Activated CD4-positive, alpha-beta memory T cell treated with anti-CD3 and anti-CD28 coated beads, Interleukin-2, amount 10 ng/mL, durations not matched to agents 7 days and 5 days (primary cell): ENCODE data around the gene EEIG1. TPM values are rescaled to one million over a fixed set of nuclear protein-coding genes. Genes with fewer than 3 reads are reported as not detected.
A peak's percentile ranks its signal among the peaks of the same experiment; 100 is the strongest.

ENCODE experiments used
- CTCF ChIA-PET: fragments of 350-600 bp; sonication (Branson Sonifier 250); formaldehyde crosslinking; loops from one replicate; lab custom pipeline; 2021; ENCODE audit warnings: antibody characterized with exemption, inconsistent platforms; lab: Charles Lee
- POLR2A ChIA-PET: fragments of 350-600 bp; sonication (Branson Sonifier 250); formaldehyde crosslinking; loops from one replicate; lab custom pipeline; 2021; ENCODE audit warnings: antibody characterized with exemption; lab: Charles Lee
- DNase-seq: peaks from one replicate; pipeline ENCODE4 v3.0.0-alpha.2; 2020
- H3K27ac Mint-ChIP-seq: one replicate; pipeline ENCODE4 v1.8.0; 2021; ENCODE audit warnings: mild to moderate bottlenecking, mixed read lengths
- H3K27me3 Mint-ChIP-seq: one replicate; pipeline ENCODE4 v1.8.0; 2021; ENCODE audit warnings: mixed read lengths
- H3K36me3 Mint-ChIP-seq: one replicate; pipeline ENCODE4 v1.8.0; 2021; ENCODE audit warnings: low read depth, mixed read lengths
- H3K4me1 Mint-ChIP-seq: one replicate; pipeline ENCODE4 v1.8.0; 2021; ENCODE audit warnings: mixed read lengths
- H3K4me3 Mint-ChIP-seq: one replicate; pipeline ENCODE4 v1.8.0; 2021; ENCODE audit warnings: mild to moderate bottlenecking, mixed read lengths
- H3K9me3 Mint-ChIP-seq: one replicate; pipeline ENCODE4 v1.8.0; 2021; ENCODE audit warnings: mixed read lengths
- total RNA-seq, 2 experiments: library from RNA; stranded (reverse); gene quantifications; one replicate each; pipeline ENCODE4 v1.2.3, GENCODE V29; 2021

Gene EEIG1
- total RNA-seq, 2 experiments from 2014 or later = 212 to 218 TPM

DNA sequence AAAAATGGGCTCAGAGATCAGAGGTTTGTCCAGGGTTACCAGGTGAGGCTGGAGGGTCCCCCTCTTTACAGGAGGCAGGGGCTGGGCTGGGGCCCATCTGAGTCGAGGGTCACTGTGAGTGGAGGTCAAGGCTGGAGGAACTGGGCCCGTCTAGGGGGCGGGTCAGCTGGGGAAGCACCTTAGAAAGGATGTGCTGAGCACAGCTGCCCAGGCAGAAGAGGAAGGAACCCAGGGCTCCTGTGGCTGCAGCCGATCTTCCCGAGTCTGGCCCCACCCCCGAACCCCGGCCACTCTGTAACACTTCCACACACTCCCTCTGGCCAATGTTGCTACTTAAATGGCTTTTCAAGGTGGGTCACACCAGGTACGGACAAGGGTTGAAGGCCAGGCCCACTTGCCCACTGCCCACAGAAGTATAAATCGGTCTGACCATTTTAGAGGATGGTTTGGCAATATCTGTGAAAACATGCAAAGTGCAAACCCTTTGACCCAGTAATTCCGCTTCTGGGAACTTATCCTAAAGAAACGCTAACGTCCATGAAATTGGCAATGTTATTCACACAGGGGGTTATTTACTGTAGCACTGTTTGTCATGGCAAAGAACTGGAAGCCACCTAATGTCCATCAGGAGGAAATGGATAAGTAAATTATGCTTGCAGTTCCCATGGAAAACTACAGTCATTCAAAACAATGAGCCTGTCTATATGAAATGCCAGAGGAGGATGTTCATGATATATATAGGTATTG is 30.5 kb upstream of the EEIG1 start:
- peaks cover 6% of the 10 kb centered on the region for H3K36me3 Mint-ChIP-seq
- peaks cover 39% of the 10 kb centered on the region for H3K4me1 Mint-ChIP-seq
- H3K27ac Mint-ChIP-seq = no peak overlapping the region
- no peaks in the 10 kb centered on the region for H3K27me3 Mint-ChIP-seq
- H3K4me3 Mint-ChIP-seq = no peak overlapping the region
- peaks cover 3% of the 10 kb centered on the region for H3K9me3 Mint-ChIP-seq
- POLR2A ChIA-PET = interaction anchor here (1.4 to 5.8 kb wide), 2 partner anchors 8 to 16 kb away, joined by 3 to 67 read pairs; no protein-coding TSS in a partner anchor
- DNase-seq = no peak
- CTCF ChIA-PET = interaction anchor here (1.3 to 1.6 kb wide), 2 partner anchors 23 to 30 kb away, joined by 3 to 5 read pairs; partner anchors contain the start of gene EEIG1

DNA sequence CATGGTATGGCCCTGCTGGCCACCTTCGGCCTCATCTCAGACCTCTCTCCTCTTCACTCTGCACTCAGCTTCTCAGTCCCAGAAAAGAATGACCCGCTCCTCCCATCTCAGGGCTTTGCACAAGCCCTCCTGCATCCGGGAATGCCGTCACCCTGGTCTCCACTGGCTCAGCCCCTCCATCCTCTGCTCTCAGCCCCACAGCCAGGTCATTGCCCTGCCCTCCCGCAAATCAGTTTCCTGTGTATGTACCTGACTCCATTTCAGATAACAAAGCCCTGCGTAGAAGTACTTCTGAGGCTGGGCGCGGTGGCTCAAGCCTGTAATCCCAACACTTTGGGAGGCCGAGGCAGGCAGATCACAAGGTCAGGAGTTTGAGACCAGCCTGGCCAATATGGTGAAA is 28.9 kb upstream of the EEIG1 start:
- Mint-ChIP-seq H3K9me3 (peaks cover 3% of the 10 kb centered on the region), H3K27ac (peak overlapping the region; percentile 1), H3K36me3 (peaks cover 6% of the 10 kb centered on the region), H3K4me3 (no peak overlapping the region), H3K4me1 (peaks cover 43% of the 10 kb centered on the region), H3K27me3 (no peaks in the 10 kb centered on the region)
- ChIA-PET POLR2A (interaction anchor here (1.4 to 5.8 kb wide), 2 partner anchors 9 to 17 kb away, joined by 3 to 67 read pairs; no protein-coding TSS in a partner anchor), CTCF (interaction anchor here (1.6 kb wide), 1 partner anchor 29 kb away, joined by 3 read pairs; the partner anchor contains the start of gene EEIG1)
- no peak for DNase-seq

DNA sequence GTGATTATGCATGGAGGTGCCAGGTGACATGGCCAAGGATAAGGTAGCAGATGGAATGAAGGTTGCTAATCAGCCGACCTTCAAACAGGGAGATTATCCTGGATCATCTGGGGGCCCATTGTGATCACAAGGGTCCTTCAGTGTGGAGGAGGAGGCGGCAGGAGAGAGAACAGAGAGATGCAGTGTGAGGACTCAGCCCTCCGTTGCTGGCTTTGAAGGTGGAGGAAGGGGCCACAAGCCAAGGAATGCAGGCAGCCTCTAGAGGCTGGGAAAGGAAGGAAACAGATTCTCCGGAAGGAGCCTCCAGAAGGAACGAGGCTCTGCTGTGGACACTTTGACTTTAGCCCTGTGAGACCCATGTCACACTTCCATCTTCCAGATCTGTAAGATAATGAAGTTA is 27.4 kb upstream of the EEIG1 start:
- ChIA-PET POLR2A (interaction anchor here (0.9 to 5.8 kb wide), 10 partner anchors 19 to 54 kb away, joined by 3 to 67 read pairs (median 6); partner anchors contain the start of gene EEIG1), CTCF (interaction anchor here (1.0 to 2.6 kb wide), 3 partner anchors 12 to 26 kb away, joined by 3 to 7 read pairs (median 6); no protein-coding TSS in a partner anchor)
- Mint-ChIP-seq H3K9me3 (peaks cover 3% of the 10 kb centered on the region), H3K4me3 (peak overlapping the region; percentile 61), H3K27me3 (no peaks in the 10 kb centered on the region), H3K27ac (peak overlapping the region; percentile 89), H3K4me1 (peaks cover 43% of the 10 kb centered on the region), H3K36me3 (peaks cover 6% of the 10 kb centered on the region)
- DNase-seq = no peak

- H3K4me3 Mint-ChIP-seq = peak overlapping the region; percentile 61
- CTCF ChIA-PET = interaction anchor here (0.9 to 2.6 kb wide), 7 partner anchors 12 to 52 kb away, joined by 3 to 7 read pairs (median 3); no protein-coding TSS in a partner anchor
- peak; percentile 82 for DNase-seq
Measured at GRCh38 chr9:128007566-128008138, 26.9 kb upstream of the EEIG1 start.

DNA sequence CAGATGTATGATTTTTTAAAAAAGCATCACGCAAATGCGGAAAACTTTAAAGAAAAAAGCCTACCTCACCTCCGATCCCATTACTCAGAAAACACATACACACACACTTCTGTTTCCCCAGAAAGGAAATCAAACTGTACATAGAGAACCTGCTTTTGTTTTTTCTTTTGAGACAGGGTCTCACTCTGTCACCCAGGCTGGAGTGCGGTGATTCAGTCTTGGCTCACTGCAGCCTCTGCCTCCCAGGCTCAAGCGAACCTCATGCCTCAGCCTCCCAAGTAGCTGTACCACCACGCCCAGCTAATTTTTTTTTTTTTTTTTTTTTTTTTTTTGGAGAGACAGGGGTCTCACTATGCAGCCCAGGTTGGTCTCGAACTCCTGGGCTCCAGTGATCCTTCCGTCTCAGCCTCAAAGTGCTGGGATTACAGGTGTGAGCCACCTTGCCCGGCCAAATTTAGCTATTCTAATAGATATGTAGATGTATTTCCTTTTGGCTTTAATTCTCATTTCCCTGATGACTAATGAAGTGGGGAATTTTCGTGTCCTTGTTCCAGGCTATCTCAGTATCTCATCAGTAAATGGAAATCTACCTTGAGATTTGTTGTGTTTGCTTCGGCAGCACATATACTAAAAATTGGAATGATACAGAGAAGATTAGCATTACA is 25.7 kb upstream of the EEIG1 start:
- POLR2A ChIA-PET = interaction anchor here (0.9 to 5.8 kb wide), 11 partner anchors 11 to 69 kb away, joined by 3 to 67 read pairs (median 7); partner anchors contain the start of gene EEIG1
- Mint-ChIP-seq H3K36me3 (peaks cover 6% of the 10 kb centered on the region), H3K4me1 (peaks cover 38% of the 10 kb centered on the region), H3K27ac (peak overlapping the region; percentile 58), H3K9me3 (peaks cover 3% of the 10 kb centered on the region), H3K4me3 (no peak overlapping the region), H3K27me3 (peaks cover 2% of the 10 kb centered on the region)
- CTCF ChIA-PET = interaction anchor here (1.0 to 2.6 kb wide), 6 partner anchors 10 to 30 kb away, joined by 3 to 7 read pairs (median 4); no protein-coding TSS in a partner anchor
- DNase-seq = no peak

More at GRCh38 chr9:128007566-128008138, 26.9 kb upstream of the EEIG1 start:
- peaks cover 43% of the 10 kb centered on the region for H3K4me1 Mint-ChIP-seq
- peaks cover 3% of the 10 kb centered on the region for H3K9me3 Mint-ChIP-seq
- POLR2A ChIA-PET = interaction anchor here (0.9 to 5.8 kb wide), 14 partner anchors 10 to 71 kb away, joined by 3 to 67 read pairs (median 6); partner anchors contain the start of gene EEIG1
- peak overlapping the region; percentile 89 for H3K27ac Mint-ChIP-seq
- peaks cover 2% of the 10 kb centered on the region for H3K27me3 Mint-ChIP-seq
- H3K36me3 Mint-ChIP-seq = peaks cover 6% of the 10 kb centered on the region

GRCh38 chr9:128005923-128006322 is 25.1 kb upstream of the EEIG1 start:
- Mint-ChIP-seq H3K4me3 (no peak overlapping the region), H3K9me3 (peaks cover 3% of the 10 kb centered on the region), H3K27ac (peak overlapping the region; percentile 49), H3K4me1 (peaks cover 33% of the 10 kb centered on the region), H3K27me3 (peaks cover 2% of the 10 kb centered on the region), H3K36me3 (peaks cover 6% of the 10 kb centered on the region)
- ChIA-PET CTCF (interaction anchor here (0.7 to 2.6 kb wide), 4 partner anchors 9 to 30 kb away, joined by 3 to 7 read pairs (median 5); no protein-coding TSS in a partner anchor), POLR2A (interaction anchor here (1.3 to 5.8 kb wide), 5 partner anchors 12 to 36 kb away, joined by 4 to 67 read pairs (median 9); partner anchors contain the start of gene EEIG1)
- no peak for DNase-seq

DNA sequence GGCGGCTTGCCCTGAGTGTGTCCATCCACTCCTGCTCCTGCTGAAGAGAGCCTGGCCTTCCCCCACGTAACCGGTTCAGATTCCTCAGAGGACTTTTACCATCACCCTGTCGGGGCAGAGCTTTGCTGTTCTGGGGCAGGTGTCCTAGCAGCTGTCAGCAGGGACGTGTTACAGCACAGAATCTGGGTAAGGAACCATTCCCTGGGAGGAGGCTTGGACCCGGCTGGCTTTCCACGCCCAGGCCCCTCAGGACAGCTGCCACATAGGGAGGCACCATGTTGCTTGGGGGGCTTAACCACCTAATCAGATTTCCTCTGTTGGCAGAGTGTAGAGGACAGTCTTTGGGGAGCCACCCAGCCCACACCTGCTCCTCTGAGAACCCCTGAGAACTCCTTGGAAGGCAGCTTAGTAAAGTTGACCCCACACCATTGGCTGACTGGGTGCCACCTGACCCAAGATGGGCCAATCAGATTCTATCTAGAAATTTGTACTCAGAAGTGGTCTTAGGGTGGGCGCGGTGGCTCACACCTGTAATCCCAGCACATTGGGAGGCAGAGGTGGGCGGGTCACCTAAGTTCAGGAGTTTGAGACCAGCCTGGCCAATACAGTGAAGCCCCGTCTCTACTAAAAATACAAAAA is 23.3 kb upstream of the EEIG1 start:
- Mint-ChIP-seq H3K27me3 (peaks cover 2% of the 10 kb centered on the region), H3K9me3 (peaks cover 5% of the 10 kb centered on the region), H3K27ac (no peak overlapping the region), H3K4me1 (peaks cover 28% of the 10 kb centered on the region), H3K4me3 (no peak overlapping the region), H3K36me3 (peaks cover 6% of the 10 kb centered on the region)
- POLR2A ChIA-PET = interaction anchor here (1.9 kb wide), 1 partner anchor 23 kb away, joined by 8 read pairs; no protein-coding TSS in a partner anchor
- CTCF ChIA-PET = interaction anchor here (0.9 kb wide), 1 partner anchor 13 kb away, joined by 4 read pairs; no protein-coding TSS in a partner anchor
- no peak for DNase-seq

DNA sequence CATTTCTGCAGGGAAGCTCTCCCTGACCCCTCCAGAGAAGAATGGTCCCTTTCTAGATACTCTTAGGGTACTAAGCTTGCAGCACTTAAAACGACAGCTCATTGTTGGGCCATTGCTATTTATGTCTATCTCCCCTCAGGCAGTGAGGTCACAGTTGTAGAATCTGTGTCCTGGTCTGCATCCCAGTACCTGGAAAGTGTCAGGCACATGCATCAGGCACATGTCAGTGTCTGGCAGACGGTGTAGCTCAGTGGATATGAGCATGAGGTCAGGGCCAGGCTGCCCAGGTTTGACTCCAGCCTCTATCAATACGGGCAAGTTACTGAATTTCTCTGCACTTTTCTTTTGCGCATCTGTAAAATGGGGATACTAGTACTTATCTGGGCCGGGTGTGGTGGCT is 22.2 kb upstream of the EEIG1 start:
- no peak for DNase-seq
- H3K27ac Mint-ChIP-seq = no peak overlapping the region
- peaks cover 4% of the 10 kb centered on the region for H3K9me3 Mint-ChIP-seq
- ChIA-PET CTCF (interaction anchor here (2.0 kb wide), 1 partner anchor 32 kb away, joined by 5 read pairs; no protein-coding TSS in a partner anchor), POLR2A (interaction anchor here (1.9 kb wide), 1 partner anchor 24 kb away, joined by 8 read pairs; no protein-coding TSS in a partner anchor)
- peaks cover 2% of the 10 kb centered on the region for H3K27me3 Mint-ChIP-seq
- H3K4me3 Mint-ChIP-seq = no peak overlapping the region
- H3K36me3 Mint-ChIP-seq = peaks cover 4% of the 10 kb centered on the region
- peaks cover 20% of the 10 kb centered on the region for H3K4me1 Mint-ChIP-seq

DNA sequence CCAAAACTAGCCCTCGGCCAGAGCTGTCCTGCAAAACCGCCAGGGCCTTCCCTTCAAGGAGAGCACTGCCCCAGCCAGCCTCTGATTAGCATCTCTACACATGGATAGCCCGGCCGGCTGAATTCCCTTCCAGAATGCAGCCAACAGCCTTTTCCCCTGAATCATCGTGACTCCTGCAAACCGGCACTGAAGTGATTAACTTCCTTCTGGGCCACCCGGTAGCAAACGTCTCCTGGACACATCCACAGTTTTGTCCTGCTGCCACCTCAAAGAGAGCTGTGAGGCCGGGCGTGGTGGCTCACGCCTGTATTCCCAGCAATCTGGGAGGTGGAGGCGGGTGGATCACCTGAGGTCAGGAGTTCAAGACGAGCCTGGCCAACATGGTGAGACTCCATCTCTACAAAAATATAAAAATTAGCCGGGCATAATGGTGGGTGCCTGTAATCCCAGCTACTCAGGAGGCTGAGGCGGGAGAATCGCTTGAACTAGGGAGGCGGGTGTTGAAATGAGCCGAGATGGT is 21.1 kb upstream of the EEIG1 start:
- peaks cover 3% of the 10 kb centered on the region for H3K36me3 Mint-ChIP-seq
- no peak overlapping the region for H3K4me3 Mint-ChIP-seq
- CTCF ChIA-PET = interaction anchor here (0.5 to 2.0 kb wide), 2 partner anchors 33 to 76 kb away, joined by 4 to 5 read pairs; no protein-coding TSS in a partner anchor
- peaks cover 5% of the 10 kb centered on the region for H3K27me3 Mint-ChIP-seq
- H3K27ac Mint-ChIP-seq = no peak overlapping the region
- peaks cover 11% of the 10 kb centered on the region for H3K4me1 Mint-ChIP-seq
- H3K9me3 Mint-ChIP-seq = peaks cover 3% of the 10 kb centered on the region
- no peak for DNase-seq
- POLR2A ChIA-PET = interaction anchor here (0.7 to 0.9 kb wide), 3 partner anchors 16 to 31 kb away, joined by 3 to 4 read pairs (median 3); no protein-coding TSS in a partner anchor

GRCh38 chr9:128001151-128001778 is 20.5 kb upstream of the EEIG1 start:
- H3K36me3 Mint-ChIP-seq = peaks cover 3% of the 10 kb centered on the region
- POLR2A ChIA-PET = interaction anchor here (0.7 to 0.8 kb wide), 2 partner anchors 25 to 31 kb away, joined by 3 read pairs; no protein-coding TSS in a partner anchor
- CTCF ChIA-PET = interaction anchor here (0.5 to 2.0 kb wide), 2 partner anchors 33 to 75 kb away, joined by 4 to 5 read pairs; no protein-coding TSS in a partner anchor
- no peak overlapping the region for H3K27ac Mint-ChIP-seq
- peaks cover 5% of the 10 kb centered on the region for H3K27me3 Mint-ChIP-seq
- H3K4me3 Mint-ChIP-seq = no peak overlapping the region
- no peak for DNase-seq
- H3K4me1 Mint-ChIP-seq = peaks cover 6% of the 10 kb centered on the region
- peaks cover 3% of the 10 kb centered on the region for H3K9me3 Mint-ChIP-seq

DNA sequence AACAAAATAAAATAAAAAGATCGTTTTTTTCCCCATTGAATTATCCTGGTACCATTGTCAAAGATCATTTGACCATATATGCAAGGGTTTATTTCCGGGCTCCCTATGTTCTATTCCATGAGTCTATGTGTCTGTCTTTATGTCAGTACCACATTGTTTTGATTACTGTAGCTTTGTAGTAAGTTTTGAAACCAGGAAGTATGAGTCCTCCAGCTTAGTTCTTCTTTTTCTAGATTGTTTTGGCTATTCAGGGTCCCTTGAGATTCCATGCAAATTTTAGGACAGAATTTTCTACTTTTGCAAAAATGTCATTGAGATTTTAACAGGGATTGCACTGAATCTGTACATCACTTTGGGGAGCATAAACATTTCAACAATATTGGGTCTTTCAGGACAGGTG is 18.7 kb upstream of the EEIG1 start:
- CTCF ChIA-PET = interaction anchor here (1.0 to 1.1 kb wide), 2 partner anchors 20 to 45 kb away, joined by 3 to 4 read pairs; no protein-coding TSS in a partner anchor

More for the DNA sequence above, 18.7 kb upstream of the EEIG1 start:
- H3K4me1 Mint-ChIP-seq = peaks cover 2% of the 10 kb centered on the region
- POLR2A ChIA-PET = interaction anchor here (1.5 kb wide), 1 partner anchor 44 kb away, joined by 3 read pairs; no protein-coding TSS in a partner anchor
- peaks cover 3% of the 10 kb centered on the region for H3K9me3 Mint-ChIP-seq
- H3K36me3 Mint-ChIP-seq = peaks cover 3% of the 10 kb centered on the region
- DNase-seq = no peak
- peaks cover 7% of the 10 kb centered on the region for H3K27me3 Mint-ChIP-seq
- no peak overlapping the region for H3K4me3 Mint-ChIP-seq
- H3K27ac Mint-ChIP-seq = no peak overlapping the region
